ENCODE results near the gene JAK2.

Gene JAK2

DNA sequence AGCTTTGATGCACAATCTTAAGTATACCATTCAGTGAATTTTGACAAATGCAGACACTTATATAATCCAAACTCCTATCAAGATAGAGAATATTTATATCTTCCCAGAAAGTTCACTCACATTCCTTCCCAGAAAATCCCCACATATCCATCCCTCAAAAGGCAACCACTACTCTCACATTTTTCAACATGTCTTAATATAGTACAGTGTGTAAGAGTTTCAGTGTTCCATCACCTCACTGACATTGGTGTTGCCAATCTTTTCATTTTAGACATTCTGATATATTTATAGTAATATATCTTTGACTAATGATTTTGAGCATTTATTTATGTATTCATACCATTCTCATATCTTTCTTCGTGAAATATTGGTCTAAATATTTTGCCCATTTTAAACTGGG lies 38.1 kb upstream of the JAK2 start:
- TF ChIP-seq, protein P1, sequence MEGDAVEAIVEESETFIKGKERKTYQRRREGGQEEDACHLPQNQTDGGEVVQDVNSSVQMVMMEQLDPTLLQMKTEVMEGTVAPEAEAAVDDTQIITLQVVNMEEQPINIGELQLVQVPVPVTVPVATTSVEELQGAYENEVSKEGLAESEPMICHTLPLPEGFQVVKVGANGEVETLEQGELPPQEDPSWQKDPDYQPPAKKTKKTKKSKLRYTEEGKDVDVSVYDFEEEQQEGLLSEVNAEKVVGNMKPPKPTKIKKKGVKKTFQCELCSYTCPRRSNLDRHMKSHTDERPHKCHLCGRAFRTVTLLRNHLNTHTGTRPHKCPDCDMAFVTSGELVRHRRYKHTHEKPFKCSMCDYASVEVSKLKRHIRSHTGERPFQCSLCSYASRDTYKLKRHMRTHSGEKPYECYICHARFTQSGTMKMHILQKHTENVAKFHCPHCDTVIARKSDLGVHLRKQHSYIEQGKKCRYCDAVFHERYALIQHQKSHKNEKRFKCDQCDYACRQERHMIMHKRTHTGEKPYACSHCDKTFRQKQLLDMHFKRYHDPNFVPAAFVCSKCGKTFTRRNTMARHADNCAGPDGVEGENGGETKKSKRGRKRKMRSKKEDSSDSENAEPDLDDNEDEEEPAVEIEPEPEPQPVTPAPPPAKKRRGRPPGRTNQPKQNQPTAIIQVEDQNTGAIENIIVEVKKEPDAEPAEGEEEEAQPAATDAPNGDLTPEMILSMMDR (IDR thresholded peaks at IDR 0.05) = no peak

DNA sequence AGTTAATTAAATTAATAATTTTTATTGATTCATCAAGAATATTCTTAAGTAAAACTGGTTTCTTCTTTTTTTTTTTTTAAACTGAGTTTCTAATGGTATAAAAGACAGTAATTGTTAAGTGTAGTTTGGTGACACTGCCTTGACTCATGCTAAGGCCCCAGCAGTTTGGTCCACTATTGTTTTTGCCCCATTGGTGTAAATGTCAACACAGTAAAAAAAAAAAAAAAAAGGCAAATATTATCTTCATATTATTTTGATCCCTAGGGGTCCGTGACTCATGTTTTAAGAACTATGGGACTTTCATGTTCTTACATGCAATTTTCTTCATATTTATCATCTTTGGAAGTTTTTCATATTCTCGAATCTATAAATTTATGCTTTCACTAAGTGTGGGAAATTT lies 29.2 kb upstream of the JAK2 start:
- TF ChIP-seq, protein P1 (IDR thresholded peaks at IDR 0.05) = no peak

DNA sequence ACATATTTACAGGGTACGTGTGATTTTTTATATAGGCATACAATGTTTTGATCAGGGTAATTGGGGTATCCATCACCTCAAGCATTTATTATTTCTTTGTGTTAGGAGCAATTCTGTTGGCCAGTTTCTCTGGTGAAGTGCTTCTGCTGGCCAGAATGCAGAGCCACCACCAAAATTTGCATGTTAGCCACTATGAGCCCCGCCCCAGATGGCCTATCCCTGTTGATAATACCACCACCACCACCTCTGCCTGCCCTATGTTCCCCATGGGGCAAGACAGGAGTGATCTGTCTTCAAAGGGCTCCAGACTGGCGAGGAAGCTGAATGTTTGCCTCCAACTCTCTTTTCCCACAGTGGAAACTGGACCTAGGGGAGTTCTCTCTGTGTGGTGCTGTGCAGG lies 26.0 kb upstream of the JAK2 start:
- TF ChIP-seq, protein P1 (IDR thresholded peaks at IDR 0.05) = no peak

DNA sequence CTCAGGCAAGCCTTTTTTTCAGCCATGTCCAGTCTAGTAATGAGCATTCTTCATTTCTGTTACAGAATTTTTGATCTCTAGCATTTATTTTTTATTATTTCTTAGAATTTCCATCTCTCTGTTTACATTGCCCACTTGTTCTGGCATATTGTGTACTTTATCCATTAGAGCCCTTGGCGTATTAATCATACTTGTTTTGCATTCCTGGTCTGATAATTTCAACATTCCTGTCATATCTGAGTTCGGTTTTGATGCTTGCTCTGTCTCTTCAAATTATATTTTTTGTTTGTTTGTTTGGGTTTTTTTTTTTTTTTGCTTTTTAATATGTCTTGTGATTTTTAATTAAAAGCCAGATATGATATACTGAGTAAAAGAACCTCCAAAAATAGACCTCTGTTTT lies 23.0 kb upstream of the JAK2 start:
- TF ChIP-seq, protein P1 (IDR thresholded peaks at IDR 0.05) = no peak

DNA sequence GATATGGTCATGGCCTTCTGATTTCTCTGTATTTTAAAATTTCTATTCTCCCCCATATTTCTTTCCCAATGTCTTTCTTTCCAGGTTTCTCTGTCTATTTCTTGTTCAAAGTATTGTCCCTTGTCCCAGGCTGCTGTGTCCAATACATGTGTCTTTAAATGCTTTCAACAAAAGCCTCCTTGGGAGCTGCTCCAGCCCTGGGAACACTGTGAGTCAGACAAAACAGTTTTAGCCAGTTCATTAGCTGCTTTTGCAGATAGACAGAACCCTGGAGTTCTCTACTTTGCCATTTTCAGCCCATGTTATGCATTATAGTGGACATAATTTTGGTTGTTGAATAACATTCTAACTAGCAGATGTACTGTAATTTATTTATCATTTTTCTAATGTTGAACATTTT lies 20.5 kb upstream of the JAK2 start:
- TF ChIP-seq, protein P1 (IDR thresholded peaks at IDR 0.05) = no peak

DNA sequence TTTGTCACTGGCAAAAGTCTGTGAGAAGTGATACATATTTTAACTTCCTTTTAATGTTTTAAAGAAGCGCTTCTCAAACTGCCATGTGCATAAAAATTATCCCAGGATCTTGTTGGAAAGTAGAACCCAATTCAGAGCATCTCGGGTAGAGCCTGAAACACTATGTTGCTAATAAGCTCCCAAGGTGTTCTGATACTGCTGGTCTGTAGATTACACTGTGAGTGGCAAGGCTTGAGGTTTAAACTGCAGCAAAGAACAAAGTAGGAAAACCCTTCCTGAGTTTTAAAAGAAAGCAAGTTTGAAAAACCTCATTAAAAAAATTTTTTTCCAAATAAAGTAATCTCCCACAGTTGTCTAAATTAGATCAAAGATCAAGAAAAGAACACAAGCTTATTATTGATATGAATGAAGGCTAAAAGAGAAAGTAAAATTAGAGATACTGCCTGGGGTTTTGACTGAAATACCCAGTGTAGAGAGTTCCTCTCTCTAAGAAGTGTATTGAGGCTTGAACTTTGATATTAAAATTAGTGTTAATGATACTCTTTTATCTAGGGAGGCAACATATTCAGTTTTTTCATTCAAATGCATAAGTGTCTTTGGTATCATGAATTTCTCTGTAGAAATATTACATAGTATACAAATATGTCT lies 19.8 kb upstream of the JAK2 start:
- TF ChIP-seq, protein P1 (IDR thresholded peaks at IDR 0.05) = no peak

DNA sequence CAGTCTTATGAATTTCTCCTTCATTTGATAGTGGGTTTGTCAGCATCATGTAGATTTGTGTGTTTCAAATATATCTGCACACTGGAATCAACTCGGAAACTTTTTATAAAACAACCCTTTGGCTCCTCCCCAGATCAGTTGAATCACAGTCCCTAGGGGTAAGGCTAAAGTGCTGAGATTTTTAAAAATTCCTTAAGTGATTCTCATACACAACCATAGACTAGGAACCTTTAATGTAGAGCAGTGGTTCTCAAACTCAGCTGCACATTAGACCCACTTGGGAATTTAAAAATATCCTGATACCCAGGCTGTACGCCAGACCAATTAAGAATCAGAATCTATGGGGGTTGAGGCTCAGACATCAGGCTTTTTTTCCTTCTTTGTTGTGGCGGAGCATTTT lies 17.5 kb upstream of the JAK2 start:
- TF ChIP-seq, protein P1 (IDR thresholded peaks at IDR 0.05) = no peak

DNA sequence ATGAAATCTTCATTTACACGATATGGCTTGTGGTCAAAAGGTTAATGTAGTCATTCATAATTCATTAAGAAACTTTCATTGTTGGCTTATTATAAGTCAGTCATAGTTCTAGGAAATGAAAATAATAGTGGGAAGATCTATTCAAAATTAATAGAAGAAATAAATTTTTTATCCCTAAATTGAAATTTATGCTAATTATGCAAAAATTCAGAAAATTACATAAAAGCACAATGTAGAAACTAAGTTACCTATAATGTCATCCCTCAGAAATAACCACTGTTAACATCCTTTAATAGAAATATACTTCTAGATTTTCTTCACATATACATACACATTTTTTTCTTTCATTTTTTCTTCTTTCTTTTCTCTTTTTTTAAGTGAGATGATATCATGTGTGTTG lies 15.9 kb upstream of the JAK2 start:
- TF ChIP-seq, protein P1 (IDR thresholded peaks at IDR 0.05) = no peak
